GM12878 (cell line): ENCODE data around the gene SLC6A11. TPM values are rescaled to one million over a fixed set of nuclear protein-coding genes. Genes with fewer than 3 reads are reported as not detected.

ENCODE experiments used
- ATAC-seq: fragments of 200-7000 bp; cut with Tn5 transposase; 3 replicates; pipeline ENCODE4 v1.9.1; 2020; ENCODE audit warnings: mild to moderate bottlenecking, moderate library complexity
- BruUV-seq: library from RNA; stranded (reverse); fragments of 400-500 nt; replicated peaks from 2 replicates; lab custom pipeline; 2021; lab: Mats Ljungman, UMichigan
- CTCF ChIA-PET: fragments of 300-600 bp; sonication (Branson Sonifier 250); formaldehyde crosslinking; extraction: SDS; loops from one replicate; lab custom pipeline; 2021; ENCODE audit warnings: inconsistent platforms; lab: Yijun Ruan, JAX
- POLR2A ChIA-PET: fragments of 350-600 bp; formaldehyde crosslinking; extraction: SDS; loops from one replicate; lab custom pipeline; 2021; ENCODE audit warnings: inconsistent platforms; lab: Charles Lee
- RAD21 ChIA-PET: fragments of 300-600 bp; sonication (Branson Sonifier 250); formaldehyde crosslinking; loops from one replicate; lab custom pipeline; 2023; ENCODE audit warnings: antibody characterized with exemption; ENCODE audit not compliant: unreplicated experiment; lab: Charles Lee
- SMC1A ChIA-PET: fragments of 300-600 bp; sonication (Branson Sonifier 250); formaldehyde crosslinking; loops from one replicate; lab custom pipeline; 2023; ENCODE audit not compliant: unreplicated experiment, uncharacterized antibody; lab: Charles Lee
- DNase-seq: peaks from one replicate; pipeline ENCODE4 v3.0.0-alpha.2; 2011; ENCODE audit warnings: low read depth, low spot score
- FAIRE-seq: peaks from 3 replicates; lab custom pipeline; 2011; peaks lifted over from hg19 to GRCh38; lab: Jason Lieb, UNC
- H2AFZ ChIP-seq: 2 replicates; pipeline ENCODE4 v1.6.0; 2011; ENCODE audit warnings: low read depth, low read length, control low read depth; ENCODE audit not compliant: control insufficient read depth
- H3K27ac ChIP-seq: 2 replicates; pipeline ENCODE4 v1.5.1; 2011; ENCODE audit warnings: control low read depth; ENCODE audit not compliant: control insufficient read depth, insufficient read depth
- H3K27me3 ChIP-seq, 2 experiments: replicated peaks in 1 of 2; 2 replicates each; pipeline versions ENCODE4 v1.6.0 to v1.6.1; 2011; ENCODE audit warnings: low read length in 1 of 2; ENCODE audit not compliant: control insufficient read depth in 2 of 2, insufficient read depth in 2 of 2
- H3K36me3 ChIP-seq, 2 experiments: 2 replicates each; pipeline ENCODE4 v1.5.1; 2011; ENCODE audit warnings: low read length in 1 of 2; ENCODE audit not compliant: control insufficient read depth in 2 of 2, insufficient read depth in 2 of 2
- H3K4me1 ChIP-seq: 2 replicates; pipeline ENCODE4 v1.6.1; 2011; ENCODE audit warnings: mild to moderate bottlenecking, low read length, moderate library complexity, mixed read lengths; ENCODE audit not compliant: control insufficient read depth, insufficient read depth
- H3K4me2 ChIP-seq: 2 replicates; pipeline ENCODE4 v1.6.0; 2011; ENCODE audit warnings: control low read depth; ENCODE audit not compliant: control insufficient read depth, insufficient read depth
- H3K4me3 ChIP-seq: fragments of 200-600 bp; sonication (generic); 2 replicates; pipeline ENCODE4 v1.5.1; 2016
- H3K79me2 ChIP-seq: 2 replicates; pipeline ENCODE4 v1.6.0; 2011; ENCODE audit warnings: low read length; ENCODE audit not compliant: control insufficient read depth, insufficient read depth
- H3K9ac ChIP-seq: 2 replicates; pipeline ENCODE4 v1.8.0; 2011; ENCODE audit warnings: low read length, control low read depth, mixed read lengths; ENCODE audit not compliant: control insufficient read depth, insufficient read depth
- H3K9me3 ChIP-seq: replicated peaks from 3 replicates; pipeline ENCODE4 v1.5.1; 2011; ENCODE audit warnings: mild to moderate bottlenecking, low read length; ENCODE audit not compliant: control insufficient read depth, insufficient read depth
- H4K20me1 ChIP-seq: 2 replicates; pipeline ENCODE4 v1.6.0; 2011; ENCODE audit not compliant: control insufficient read depth, insufficient read depth
- ATF7 ChIP-seq: fragments of 450-650 bp; IDR thresholded peaks from 2 replicates; pipeline ENCODE4 v1.6.1; 2016; ENCODE audit warnings: low read depth, mild to moderate bottlenecking
- CBX3 ChIP-seq: fragments of 200-600 bp; sonication (generic); IDR thresholded peaks from 2 replicates; pipeline ENCODE4 v1.6.1; 2016; ENCODE audit warnings: low read depth, borderline replicate concordance
- DPF2 ChIP-seq: fragments of 450-650 bp; IDR thresholded peaks from 2 replicates; pipeline ENCODE4 v1.6.1; 2017; ENCODE audit warnings: mild to moderate bottlenecking
- FOXM1 ChIP-seq: IDR thresholded peaks from 2 replicates; pipeline ENCODE4 v1.6.1; 2012; ENCODE audit warnings: low read depth, mild to moderate bottlenecking, inconsistent platforms, low read length, moderate library complexity
- IKZF2 ChIP-seq, 2 experiments: fragments of 450-650 bp; IDR thresholded peaks; 2 replicates each; pipeline ENCODE4 v1.6.1; 2017; ENCODE audit warnings: mild to moderate bottlenecking in 2 of 2, moderate library complexity in 2 of 2
- MTA3 ChIP-seq: IDR thresholded peaks from 2 replicates; pipeline ENCODE4 v1.6.1; 2012; ENCODE audit warnings: low read length, inconsistent platforms, borderline replicate concordance
- MYB ChIP-seq: fragments of 150-350 bp; IDR thresholded peaks from 2 replicates; pipeline ENCODE4 v1.6.1; 2014; ENCODE audit warnings: mild to moderate bottlenecking, low read depth, low read length, borderline replicate concordance
- NFYA ChIP-seq: IDR thresholded peaks from 2 replicates; pipeline ENCODE4 v1.6.1; 2011; ENCODE audit warnings: low read depth, mild to moderate bottlenecking, low read length, improper control_type of control experiment, borderline replicate concordance
- PML ChIP-seq: IDR thresholded peaks from 2 replicates; pipeline ENCODE4 v1.6.1; 2012; ENCODE audit warnings: low read length, inconsistent platforms
- RB1 ChIP-seq: fragments of 450-650 bp; formaldehyde crosslinking; IDR thresholded peaks from 2 replicates; pipeline ENCODE4 v1.6.1; 2017; ENCODE audit warnings: mild to moderate bottlenecking, borderline replicate concordance
- RFX5 ChIP-seq: IDR thresholded peaks from 2 replicates; pipeline ENCODE4 v1.6.1; 2011; ENCODE audit warnings: low read depth, low read length, improper control_type of control experiment
- SRF ChIP-seq, 2 experiments: IDR thresholded peaks; 2 replicates each; pipeline ENCODE4 v1.6.1; 2011; ENCODE audit warnings: low read depth in 2 of 2, low read length in 2 of 2, mild to moderate bottlenecking in 1 of 2, moderate library complexity in 1 of 2
- TCF12 ChIP-seq: IDR thresholded peaks from 2 replicates; pipeline ENCODE4 v1.6.1; 2011; ENCODE audit warnings: low read depth, mild to moderate bottlenecking, low read length
- ZNF217 ChIP-seq: fragments of 450-650 bp; IDR thresholded peaks from 2 replicates; pipeline ENCODE4 v1.6.1; 2017; ENCODE audit warnings: antibody characterized with exemption, mild to moderate bottlenecking
- ZSCAN29 ChIP-seq: fragments of 450-650 bp; IDR thresholded peaks from 2 replicates; pipeline ENCODE4 v1.6.1; 2017; ENCODE audit warnings: mild to moderate bottlenecking, moderate library complexity
- WGBS: methylation state at CpG from one replicate; pipeline ENCODE4 v1.1.6; 2016; ENCODE audit warnings: low lambda C conversion rate; ENCODE audit not compliant: insufficient replicate concordance, insufficient coverage; ENCODE audit errors: missing lambda C conversion rate; 5-methylcytosine and 5-hydroxymethylcytosine counted together
- in situ Hi-C: fragments of 300-500 bp; cut with MboI; formaldehyde crosslinking; loops from 9 replicates; pipeline ENCODE4 v1.14.3; 2018; ENCODE audit warnings: mixed read lengths
- intact Hi-C: fragments of 100-400 bp; cut with micrococcal nuclease; formaldehyde crosslinking; loops from one replicate; pipeline ENCODE4 v1.14.2; 2022; ENCODE audit not compliant: unreplicated experiment
- polyA plus RNA-seq, 11 experiments: library from polyadenylated mRNA; depleted of rRNA in 4 of 11; unstranded in 6 of 11; stranded (reverse) in 5 of 11; fragments of >200 nt; fragmentation: Nextera tagmentation in 4 of 11; fragmentation: Illumina TruSeq in 1 of 11; extraction: Ambion mirVana in 4 of 11; extraction: Trizol in 1 of 11; gene quantifications; 1 replicate in 1 of 11; 2 replicates in 10 of 11; pipeline versions ENCODE4 v1.2.1 to v1.2.3, GENCODE V29; 2011 to 2016; ENCODE audit warnings: inconsistent platforms in 2 of 11, missing spikeins in 2 of 11, low read depth in 1 of 11
- total RNA-seq, 4 experiments: library from RNA; depleted of rRNA in 3 of 4; stranded (reverse); fragments of >200 nt in 3 of 4; fragmentation: Illumina TruSeq in 1 of 4; extraction: Trizol in 1 of 4; gene quantifications; 2 replicates each; pipeline versions ENCODE4 v1.2.1 to v1.2.3, GENCODE V29; 2013 to 2021
- TF ChIP-seq, protein P1 (sequence below): IDR thresholded peaks from 2 replicates; pipeline ENCODE4 v1.6.1; 2012; ENCODE audit warnings: low read length, inconsistent platforms
- TF ChIP-seq, protein P2 (sequence below): fragments of 450-650 bp; formaldehyde crosslinking; IDR thresholded peaks from 2 replicates; pipeline ENCODE4 v1.5.0; 2022; ENCODE audit warnings: mild to moderate bottlenecking, missing genetic modification characterization
- TF ChIP-seq, protein P3 (sequence below): fragments of 450-650 bp; IDR thresholded peaks from 2 replicates; pipeline ENCODE4 v1.6.1; 2018; ENCODE audit warnings: mild to moderate bottlenecking, low read depth, moderate library complexity; ENCODE audit not compliant: partially characterized antibody

SLC6A11 gene
- total and polyA plus RNA-seq, 10 of the 15 experiments (the other 5 are each of a cell fraction or from before 2014, with no cell fraction given), result not detected

DNA sequence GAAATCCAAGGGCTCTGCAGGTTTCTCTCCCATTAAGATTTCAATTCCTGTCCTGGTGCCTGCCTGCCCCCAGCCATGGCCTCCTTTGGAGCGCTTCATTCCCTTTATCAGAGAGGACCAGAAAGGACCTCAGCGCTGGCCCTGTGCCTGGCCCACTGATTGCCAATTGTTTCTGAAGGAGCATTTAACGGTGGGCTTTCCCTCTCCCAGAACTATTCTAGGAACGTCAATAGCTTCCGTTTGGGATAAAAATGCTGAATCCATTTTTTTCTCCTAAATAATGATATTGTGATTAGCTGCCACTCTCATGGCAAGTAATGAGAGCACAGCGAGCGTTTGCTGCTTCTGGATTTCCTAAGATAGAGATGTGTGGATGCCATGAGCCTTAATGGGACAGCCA, 164.3 kb downstream of the SLC6A11 start (continued):
- no peak for TF ChIP-seq RB1
- TF ChIP-seq, protein P1, sequence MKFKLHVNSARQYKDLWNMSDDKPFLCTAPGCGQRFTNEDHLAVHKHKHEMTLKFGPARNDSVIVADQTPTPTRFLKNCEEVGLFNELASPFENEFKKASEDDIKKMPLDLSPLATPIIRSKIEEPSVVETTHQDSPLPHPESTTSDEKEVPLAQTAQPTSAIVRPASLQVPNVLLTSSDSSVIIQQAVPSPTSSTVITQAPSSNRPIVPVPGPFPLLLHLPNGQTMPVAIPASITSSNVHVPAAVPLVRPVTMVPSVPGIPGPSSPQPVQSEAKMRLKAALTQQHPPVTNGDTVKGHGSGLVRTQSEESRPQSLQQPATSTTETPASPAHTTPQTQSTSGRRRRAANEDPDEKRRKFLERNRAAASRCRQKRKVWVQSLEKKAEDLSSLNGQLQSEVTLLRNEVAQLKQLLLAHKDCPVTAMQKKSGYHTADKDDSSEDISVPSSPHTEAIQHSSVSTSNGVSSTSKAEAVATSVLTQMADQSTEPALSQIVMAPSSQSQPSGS, result no peak

DNA sequence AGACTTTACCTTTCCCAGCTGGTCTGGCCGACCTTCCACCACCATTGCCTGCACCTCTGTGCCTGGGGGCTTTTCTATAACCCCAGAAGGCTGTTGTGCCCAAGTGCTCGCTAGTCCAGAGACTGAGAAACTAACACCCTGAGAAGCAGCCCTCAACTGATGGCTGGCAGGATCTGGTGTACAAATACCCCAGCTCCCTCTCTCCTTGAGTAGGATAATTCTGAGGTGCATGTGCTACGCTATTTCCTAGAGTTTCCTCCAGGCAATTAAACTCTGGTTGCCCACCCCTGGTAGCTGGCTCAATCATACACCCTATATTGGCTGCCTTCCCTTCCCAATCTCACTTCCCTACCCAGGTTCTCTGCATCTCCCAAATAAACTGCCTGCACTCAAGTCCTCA, 165.0 kb downstream of the SLC6A11 start:
- no peak overlapping the region for H3K4me2 ChIP-seq
- no peak for ATAC-seq
- no peak for FAIRE-seq
- no peaks in the 10 kb centered on the region for H3K36me3 ChIP-seq
- TF ChIP-seq PML (no peak), MYB (no peak), CBX3 (no peak), ATF7 (no peak), ZNF217 (no peak), NFYA (no peak), TCF12 (no peak), DPF2 (no peak), SRF (IDR thresholded peaks at IDR 0.05; ENCODE audit: low read depth in 2 of 2, low read length in 2 of 2) (no peak), FOXM1 (no peak), ZSCAN29 (no peak), MTA3 (no peak), RFX5 (no peak), IKZF2 (IDR thresholded peaks at IDR 0.05) (no peak)
- TF ChIP-seq, protein P2, sequence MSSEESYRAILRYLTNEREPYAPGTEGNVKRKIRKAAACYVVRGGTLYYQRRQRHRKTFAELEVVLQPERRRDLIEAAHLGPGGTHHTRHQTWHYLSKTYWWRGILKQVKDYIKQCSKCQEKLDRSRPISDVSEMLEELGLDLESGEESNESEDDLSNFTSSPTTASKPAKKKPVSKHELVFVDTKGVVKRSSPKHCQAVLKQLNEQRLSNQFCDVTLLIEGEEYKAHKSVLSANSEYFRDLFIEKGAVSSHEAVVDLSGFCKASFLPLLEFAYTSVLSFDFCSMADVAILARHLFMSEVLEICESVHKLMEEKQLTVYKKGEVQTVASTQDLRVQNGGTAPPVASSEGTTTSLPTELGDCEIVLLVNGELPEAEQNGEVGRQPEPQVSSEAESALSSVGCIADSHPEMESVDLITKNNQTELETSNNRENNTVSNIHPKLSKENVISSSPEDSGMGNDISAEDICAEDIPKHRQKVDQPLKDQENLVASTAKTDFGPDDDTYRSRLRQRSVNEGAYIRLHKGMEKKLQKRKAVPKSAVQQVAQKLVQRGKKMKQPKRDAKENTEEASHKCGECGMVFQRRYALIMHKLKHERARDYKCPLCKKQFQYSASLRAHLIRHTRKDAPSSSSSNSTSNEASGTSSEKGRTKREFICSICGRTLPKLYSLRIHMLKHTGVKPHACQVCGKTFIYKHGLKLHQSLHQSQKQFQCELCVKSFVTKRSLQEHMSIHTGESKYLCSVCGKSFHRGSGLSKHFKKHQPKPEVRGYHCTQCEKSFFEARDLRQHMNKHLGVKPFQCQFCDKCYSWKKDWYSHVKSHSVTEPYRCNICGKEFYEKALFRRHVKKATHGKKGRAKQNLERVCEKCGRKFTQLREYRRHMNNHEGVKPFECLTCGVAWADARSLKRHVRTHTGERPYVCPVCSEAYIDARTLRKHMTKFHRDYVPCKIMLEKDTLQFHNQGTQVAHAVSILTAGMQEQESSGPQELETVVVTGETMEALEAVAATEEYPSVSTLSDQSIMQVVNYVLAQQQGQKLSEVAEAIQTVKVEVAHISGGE (CRISPR knock-in tag), result no peak
- TF ChIP-seq, protein P3, sequence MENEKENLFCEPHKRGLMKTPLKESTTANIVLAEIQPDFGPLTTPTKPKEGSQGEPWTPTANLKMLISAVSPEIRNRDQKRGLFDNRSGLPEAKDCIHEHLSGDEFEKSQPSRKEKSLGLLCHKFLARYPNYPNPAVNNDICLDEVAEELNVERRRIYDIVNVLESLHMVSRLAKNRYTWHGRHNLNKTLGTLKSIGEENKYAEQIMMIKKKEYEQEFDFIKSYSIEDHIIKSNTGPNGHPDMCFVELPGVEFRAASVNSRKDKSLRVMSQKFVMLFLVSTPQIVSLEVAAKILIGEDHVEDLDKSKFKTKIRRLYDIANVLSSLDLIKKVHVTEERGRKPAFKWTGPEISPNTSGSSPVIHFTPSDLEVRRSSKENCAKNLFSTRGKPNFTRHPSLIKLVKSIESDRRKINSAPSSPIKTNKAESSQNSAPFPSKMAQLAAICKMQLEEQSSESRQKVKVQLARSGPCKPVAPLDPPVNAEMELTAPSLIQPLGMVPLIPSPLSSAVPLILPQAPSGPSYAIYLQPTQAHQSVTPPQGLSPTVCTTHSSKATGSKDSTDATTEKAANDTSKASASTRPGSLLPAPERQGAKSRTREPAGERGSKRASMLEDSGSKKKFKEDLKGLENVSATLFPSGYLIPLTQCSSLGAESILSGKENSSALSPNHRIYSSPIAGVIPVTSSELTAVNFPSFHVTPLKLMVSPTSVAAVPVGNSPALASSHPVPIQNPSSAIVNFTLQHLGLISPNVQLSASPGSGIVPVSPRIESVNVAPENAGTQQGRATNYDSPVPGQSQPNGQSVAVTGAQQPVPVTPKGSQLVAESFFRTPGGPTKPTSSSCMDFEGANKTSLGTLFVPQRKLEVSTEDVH, result no peak
- H3K9me3 ChIP-seq, result no peaks in the 10 kb centered on the region; the same call in 2 of the 3 replicates
- ChIA-PET POLR2A (no interaction called here), SMC1A (no interaction called here), CTCF (interaction anchor here (0.8 to 2.5 kb wide), 2 partner anchors 22 to 223 kb away, joined by 3 to 16 read pairs; no protein-coding TSS in a partner anchor), RAD21 (no interaction called here)
- intact Hi-C loops (no loop called here), in situ Hi-C loops (no loop called here)
- H3K79me2 ChIP-seq, result no peaks in the 10 kb centered on the region
- H3K4me3 ChIP-seq, result no peak overlapping the region
- DNase-seq, result no peak
- H3K27ac ChIP-seq, result no peak overlapping the region
- WGBS, result 0% methylated on average over 3 of the region's 3 CpGs
- no peaks in the 10 kb centered on the region for H4K20me1 ChIP-seq
- no peaks in the 10 kb centered on the region for H3K27me3 ChIP-seq
- no peak overlapping the region for H2AFZ ChIP-seq
- H3K4me1 ChIP-seq, result no peaks in the 10 kb centered on the region
- H3K9ac ChIP-seq, result no peak overlapping the region
- BruUV-seq, result no TSS peak
